GM12891 (cell line): ENCODE results near the gene AP1M2.

Experiments
- POLR2A ChIP-seq: IDR thresholded peaks from 2 replicates; pipeline ENCODE4 v1.6.1; 2011; ENCODE audit warnings: low read depth, low read length, control low read depth
- POLR2AphosphoS5 ChIP-seq: IDR thresholded peaks from 2 replicates; pipeline ENCODE4 v1.6.1; 2011; ENCODE audit warnings: low read depth, low read length, control low read depth
- POU2F2 ChIP-seq: IDR thresholded peaks from 2 replicates; pipeline ENCODE4 v1.6.1; 2011; ENCODE audit warnings: low read depth, mild to moderate bottlenecking, control low read depth, low read length, moderate library complexity
- SPI1 ChIP-seq: IDR thresholded peaks from 2 replicates; pipeline ENCODE4 v1.6.1; 2011; ENCODE audit warnings: low read depth, low read length, control low read depth
- TAF1 ChIP-seq: IDR thresholded peaks from 2 replicates; pipeline ENCODE4 v1.6.1; 2011; ENCODE audit warnings: low read depth, low read length, control low read depth

- TF ChIP-seq POLR2A (no peak), SPI1 (no peak), POLR2AphosphoS5 (no peak), TAF1 (no peak), POU2F2 (no peak)
Observed at GRCh38 chr19:10535613-10536012, 51.5 kb downstream of the AP1M2 start.
